Iris pigment epithelial cell (primary cell): Measurements from ENCODE around the gene KLF7.
A peak's percentile ranks its signal among the peaks of the same experiment; 100 is the strongest.

Experiments used
- DNase-seq: peaks from one replicate; pipeline ENCODE4 v3.0.0-alpha.2; 2011; ENCODE audit warnings: low read depth

Gene KLF7

GRCh38 chr2:207167099-207167923 lies 1.6 kb upstream of the KLF7 start:
- DNase-seq = peak; percentile 83

DNA sequence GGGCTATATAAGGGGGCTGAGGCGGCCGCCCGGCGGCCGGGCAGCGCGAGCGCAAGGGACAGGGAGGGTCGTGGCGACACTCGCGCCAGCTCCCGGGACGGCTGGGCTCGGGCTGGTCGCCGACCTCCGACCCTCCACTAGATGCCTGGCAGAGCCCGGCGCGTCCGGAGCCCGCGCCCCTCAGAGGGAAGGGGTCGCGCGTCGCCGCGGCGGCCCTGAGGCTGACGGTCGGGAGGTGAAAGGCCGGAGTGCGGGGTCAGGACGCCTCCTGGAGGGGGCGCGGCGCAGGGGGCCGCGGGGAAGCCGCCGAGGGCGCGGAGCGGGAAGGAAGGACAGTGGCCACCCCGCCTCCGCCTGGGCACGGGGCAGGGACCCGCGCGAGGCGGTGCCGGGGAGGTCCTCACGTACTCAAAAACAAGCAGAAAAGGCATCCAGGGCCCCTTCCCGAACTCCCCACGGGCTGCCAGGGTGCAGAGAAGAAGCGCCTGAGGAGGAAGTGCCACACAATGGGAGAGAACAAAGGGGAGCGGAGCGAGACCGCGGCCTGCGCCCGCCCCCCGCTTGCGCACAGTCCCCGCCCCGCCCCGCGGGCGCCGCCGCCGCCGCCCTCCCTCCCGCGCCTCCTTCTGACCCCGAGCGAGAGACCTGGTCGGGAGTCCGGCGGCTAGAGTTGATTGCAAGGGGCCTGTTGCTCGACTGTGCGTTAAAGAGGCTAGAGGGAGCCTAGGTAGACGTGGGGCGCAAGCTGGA lies 776 bp upstream of the KLF7 start:
- DNase-seq = peak; percentile 84

- DNase-seq = peak; percentile 100
These were observed 246 bp upstream of the KLF7 start for GRCh38 chr2:207166039-207166348.

DNA sequence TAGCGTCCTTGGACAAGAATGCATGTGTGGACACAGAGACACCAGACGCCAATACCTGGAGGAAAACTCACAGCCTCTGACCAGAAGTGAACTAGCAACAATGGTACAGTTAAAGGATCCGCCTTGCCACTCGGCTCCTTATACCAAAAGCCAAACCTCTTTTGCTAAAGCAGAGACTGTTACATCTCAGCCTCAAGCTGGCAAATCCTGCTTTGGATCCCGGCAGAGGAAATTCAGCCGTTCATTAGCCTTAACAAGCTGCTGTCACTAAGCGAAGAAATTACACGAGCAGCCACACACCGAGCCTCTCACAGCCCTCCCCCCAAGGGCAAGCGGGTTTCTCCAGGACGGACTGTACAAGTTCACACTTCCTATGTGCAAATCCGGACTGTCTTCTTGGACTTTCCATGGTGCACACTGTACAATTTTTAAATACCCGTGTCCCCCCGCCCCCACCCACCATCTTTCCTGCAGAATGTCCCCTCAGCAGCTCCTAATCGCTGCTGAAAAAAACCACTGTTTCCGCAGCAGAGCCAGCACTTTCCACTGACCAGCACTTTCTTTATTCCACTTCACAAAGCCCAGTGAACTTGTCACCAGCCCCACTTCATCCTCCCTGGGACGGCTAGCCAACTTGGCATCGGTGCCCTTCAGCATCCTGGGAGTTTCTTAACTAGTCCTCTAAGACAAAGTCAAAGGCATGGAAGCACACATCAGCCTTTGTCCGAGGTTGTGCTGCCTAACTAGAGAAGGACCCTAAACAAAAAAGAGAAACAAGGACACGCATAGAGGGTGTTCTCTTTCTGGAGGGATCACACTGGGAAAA lies 1.5 kb downstream of the KLF7 start:
- DNase-seq = peak; percentile 64

GRCh38 chr2:207163756-207164005 lies 2.1 kb downstream of the KLF7 start:
- DNase-seq = no peak

DNA sequence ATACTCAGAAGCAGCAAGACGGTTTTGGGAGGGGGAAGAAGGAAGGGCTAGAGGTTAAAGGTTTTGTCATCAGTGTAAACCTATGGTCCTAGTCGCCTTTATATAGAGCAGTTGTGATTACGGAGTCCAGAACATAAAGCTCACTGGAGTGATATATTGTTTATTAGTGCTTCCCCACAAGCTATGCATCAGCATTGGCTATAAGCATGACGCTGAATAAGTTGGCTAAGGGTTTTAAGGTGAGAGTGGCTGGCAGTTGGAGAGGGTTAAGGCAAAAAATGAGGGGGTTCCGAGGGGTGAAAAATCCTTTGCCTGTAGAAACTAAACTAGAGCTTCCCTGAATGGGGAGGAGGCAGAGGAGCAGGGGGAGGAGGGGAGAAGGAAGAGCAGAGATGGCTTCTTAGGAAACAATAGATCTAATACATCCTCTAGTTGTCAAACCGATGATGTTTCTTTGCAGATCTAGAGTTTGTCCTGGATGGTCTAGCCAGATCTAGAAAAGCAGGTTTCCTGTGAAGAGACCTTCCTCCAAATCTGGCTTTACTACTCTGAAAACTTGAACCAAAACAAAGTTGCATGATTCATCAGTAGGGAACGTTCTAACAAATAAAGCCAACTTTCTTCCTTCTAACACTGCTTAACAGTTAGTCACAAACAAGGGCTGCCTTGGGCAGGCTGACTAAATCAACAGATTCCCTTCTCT lies 2.5 kb downstream of the KLF7 start:
- peak; percentile 96 for DNase-seq

- peak; percentile 59 for DNase-seq
These were observed 3.4 kb downstream of the KLF7 start for GRCh38 chr2:207162316-207162715.

GRCh38 chr2:207161247-207162123 lies 4.3 kb downstream of the KLF7 start:
- DNase-seq = peak; percentile 86

DNA sequence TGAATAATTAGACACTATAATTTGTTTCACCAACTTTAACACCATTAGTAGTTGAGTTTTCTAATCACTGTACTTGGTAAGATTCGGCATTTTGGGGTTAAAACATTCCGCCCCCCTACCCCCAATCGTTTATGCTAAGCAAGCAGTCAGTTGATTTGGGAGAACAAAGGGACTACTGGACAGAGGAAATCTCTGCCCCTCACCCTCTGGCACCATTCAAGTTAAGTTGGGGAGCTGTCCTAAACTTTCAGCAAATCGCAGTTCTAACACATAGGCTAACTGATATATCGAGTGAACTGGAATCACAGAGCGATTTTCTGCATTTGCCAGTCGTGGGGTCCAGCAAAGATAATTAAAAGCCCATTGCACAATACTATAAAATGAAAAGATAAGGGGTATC lies 5.6 kb downstream of the KLF7 start:
- peak; percentile 49 for DNase-seq

GRCh38 chr2:207159002-207159401 lies 6.7 kb downstream of the KLF7 start:
- peak; percentile 1 for DNase-seq

DNA sequence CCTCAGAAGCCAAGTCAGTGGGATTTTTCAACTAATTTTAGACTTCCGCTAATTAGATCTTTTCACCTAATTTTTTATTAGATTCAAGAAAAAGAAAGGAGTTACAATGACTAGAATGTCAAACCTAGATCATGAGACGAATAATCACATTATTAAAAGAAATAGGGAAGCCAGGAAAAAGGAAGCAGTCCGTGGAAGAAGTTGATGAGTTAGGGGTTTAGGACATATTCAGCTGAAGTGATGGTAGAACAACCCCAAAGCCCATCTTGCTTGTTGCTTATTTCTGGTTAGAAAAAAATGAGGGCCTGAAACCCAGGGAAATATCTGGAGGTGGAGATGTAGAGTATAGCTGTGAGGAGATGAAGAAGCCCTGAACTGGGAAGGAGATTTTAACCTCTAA lies 8.0 kb downstream of the KLF7 start:
- DNase-seq = no peak

- DNase-seq = peak; percentile 0
These were observed 8.6 kb downstream of the KLF7 start for GRCh38 chr2:207157162-207157481.

DNA sequence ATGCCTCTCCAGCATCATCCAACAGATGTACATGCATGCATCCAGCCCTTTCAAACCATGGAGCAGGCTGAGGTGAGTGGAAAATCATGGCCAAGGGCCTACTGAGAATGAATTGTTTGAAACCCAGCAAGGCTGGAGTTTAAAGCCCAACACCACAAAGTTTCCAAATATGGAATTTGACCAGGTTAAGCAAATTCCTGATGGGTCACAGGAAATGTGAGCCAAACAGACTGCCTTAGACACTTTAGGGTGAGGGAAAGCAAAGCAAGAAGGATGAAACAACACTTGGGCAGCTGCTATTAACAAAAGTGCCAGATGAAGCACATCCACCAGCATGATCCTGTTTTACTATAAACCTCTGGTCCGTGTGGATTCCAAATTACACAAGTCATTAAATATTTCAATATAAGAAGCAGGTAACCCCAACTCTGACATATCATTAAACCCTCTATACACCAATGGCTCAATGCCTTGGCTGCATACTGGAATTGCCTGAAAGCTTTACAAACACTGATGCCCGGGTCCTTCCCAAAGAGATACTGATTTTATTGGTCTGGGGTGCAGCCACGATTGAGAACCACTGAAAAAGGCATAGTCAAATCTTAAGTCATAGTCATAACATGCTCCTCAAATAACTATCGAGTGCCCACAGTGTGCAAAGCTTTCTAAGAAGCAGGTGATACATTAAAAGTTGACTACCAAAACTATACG lies 9.1 kb downstream of the KLF7 start:
- DNase-seq = peak; percentile 28

- DNase-seq = no peak
These were observed 10.0 kb downstream of the KLF7 start for GRCh38 chr2:207155516-207156444.

GRCh38 chr2:207154556-207155510 lies 10.9 kb downstream of the KLF7 start:
- DNase-seq = no peak

DNA sequence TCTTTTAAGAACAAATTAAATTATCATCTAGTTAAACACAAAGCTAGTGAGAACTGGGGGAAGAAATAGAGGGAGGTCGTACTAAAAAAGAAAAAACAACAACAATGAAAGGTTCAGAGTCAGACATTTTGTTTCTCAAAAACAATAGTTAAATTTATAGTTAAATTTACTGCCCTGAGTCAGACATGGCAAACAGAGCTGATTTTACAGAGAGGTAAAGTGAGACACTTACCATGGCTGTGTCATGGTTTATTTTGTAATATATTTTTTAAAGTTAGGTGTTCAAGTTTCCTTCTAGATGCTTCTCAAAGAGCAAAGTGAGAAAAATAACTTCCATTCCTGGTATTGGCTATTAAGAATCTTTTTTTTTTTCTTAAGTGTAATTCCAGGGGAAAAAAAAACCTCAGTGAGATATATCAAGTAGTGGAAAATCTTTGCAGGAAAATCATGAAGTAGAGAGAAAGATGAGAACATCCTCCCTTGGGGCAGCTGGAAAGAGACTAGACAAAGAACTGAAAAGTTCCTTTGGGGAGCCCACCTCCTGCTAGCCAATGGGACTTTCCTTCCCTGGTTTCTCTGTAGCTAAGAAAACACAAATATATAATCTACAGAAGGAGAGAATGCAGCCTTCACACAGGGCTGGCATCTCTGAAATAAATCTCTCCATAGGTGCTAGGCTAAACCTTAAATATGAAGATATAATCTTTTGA lies 12.3 kb downstream of the KLF7 start:
- DNase-seq = no peak

DNA sequence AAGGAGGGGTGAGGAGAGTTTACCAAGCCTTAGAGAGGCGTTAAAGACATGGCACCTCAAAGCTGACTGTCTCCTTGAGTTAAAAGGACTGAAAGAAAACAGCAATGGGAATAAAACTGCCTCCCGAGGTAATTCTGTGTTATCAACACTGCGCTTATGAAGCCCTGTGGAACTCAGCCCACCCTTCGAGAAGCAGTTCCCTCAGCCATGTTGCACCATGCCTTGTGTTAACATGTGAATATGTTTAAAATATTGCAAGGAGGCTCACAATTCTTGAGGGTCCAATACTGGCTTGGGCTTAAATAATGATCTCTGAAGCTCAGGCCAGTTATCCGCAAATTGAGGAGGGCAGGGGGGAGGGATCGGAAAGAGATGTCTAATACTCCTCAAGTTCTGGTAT lies 14.7 kb downstream of the KLF7 start:
- DNase-seq = no peak

GRCh38 chr2:207150284-207150683 lies 15.5 kb downstream of the KLF7 start:
- DNase-seq = no peak
